ENCODE data around the gene DYNC1LI1. TPM values are rescaled to one million over a fixed set of nuclear protein-coding genes. Genes with fewer than 3 reads are reported as not detected.

The DYNC1LI1 gene
- total and polyA plus RNA-seq, 9 of the 15 experiments (the other 6 are each of a cell fraction or from before 2014, with no cell fraction given), result 21.0 to 85.4 (median 61.3) TPM

DNA sequence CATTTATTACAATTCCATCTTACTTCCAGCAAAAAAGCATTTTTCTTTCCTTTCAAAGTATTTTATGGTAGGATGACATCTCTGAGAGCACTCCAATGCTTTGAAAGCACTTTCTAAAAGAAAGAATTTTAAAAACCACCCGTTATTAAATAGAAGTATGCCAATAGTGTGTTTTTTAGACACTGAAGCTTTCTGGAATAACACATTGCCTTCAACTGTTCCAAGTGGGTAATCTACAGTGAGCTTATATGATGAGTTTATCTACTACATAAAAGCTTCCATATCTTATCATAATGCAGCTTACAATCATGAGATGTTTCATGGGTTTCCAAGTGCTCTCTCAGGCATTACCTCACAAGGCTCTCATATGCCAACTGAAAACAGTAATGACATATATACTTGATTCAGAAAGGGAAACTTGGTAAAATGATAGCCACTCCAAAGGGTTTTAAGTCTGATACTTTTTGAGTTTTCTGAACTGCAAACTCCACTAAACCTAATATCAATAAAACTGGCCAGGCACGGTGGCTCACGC, 82.1 kb downstream of the DYNC1LI1 start:
- H3K36me3 ChIP-seq (ENCODE audit: control insufficient read depth, insufficient read depth, low read length), result peaks cover 34% of the 10 kb centered on the region
- POLR2A ChIA-PET, result no interaction called here
- no peak for ATAC-seq

More for the DNA sequence above, 82.1 kb downstream of the DYNC1LI1 start:
- Histone ChIP-seq H4K20me1 (replicated peaks; ENCODE audit: control insufficient read depth, insufficient read depth, low read length) (no peaks in the 10 kb centered on the region; the same call in 1 of the 2 replicates), H3K4me2 (ENCODE audit: insufficient read depth, low read length) (no peak overlapping the region), H3K9me3 (replicated peaks; ENCODE audit: control insufficient read depth, insufficient read depth, low read depth, low read length) (no peaks in the 10 kb centered on the region), H3K4me1 (replicated peaks in 1 of 2; ENCODE audit: control insufficient read depth in 2 of 2, insufficient read depth in 2 of 2, low read length in 2 of 2) (peaks cover 3 to 5% of the 10 kb centered on the region in 2 experiments; a peak in 4 of 5 replicates), H3K27ac (ENCODE audit: extremely low read depth, low read depth, low read length) (no peak overlapping the region), H2AFZ (ENCODE audit: low read depth, low read length) (no peak overlapping the region), H3K9ac (ENCODE audit: insufficient read depth in 1 of 2, low read depth in 2 of 2, low read length in 2 of 2) (no peak overlapping the region), H3K9me1 (ENCODE audit: control insufficient read depth, insufficient read depth, low read length) (no peaks in the 10 kb centered on the region), H3K4me3 (no peak overlapping the region), H3K27me3 (ENCODE audit: control insufficient read depth in 2 of 2, insufficient read depth in 2 of 2, low read length in 2 of 2) (no peaks in the 10 kb centered on the region), H3K79me2 (ENCODE audit: control insufficient read depth, insufficient read depth, low read length) (no peaks in the 10 kb centered on the region)
- CTCF ChIA-PET (ENCODE audit: low intra/inter-chr PET ratio), result no interaction called here
- TF ChIP-seq EP300 (IDR thresholded peaks at IDR 0.05; ENCODE audit: low read length) (no peak), THRB (CRISPR knock-in tag; conservative IDR thresholded peaks at IDR 0.05) (no peak), BRF1 (IDR thresholded peaks at IDR 0.05; ENCODE audit: borderline replicate concordance, extremely low read depth, insufficient read length) (no peak), BCOR (IDR thresholded peaks at IDR 0.05) (no peak)
- FAIRE-seq (no peak), DNase-seq (ENCODE audit: extremely low read depth in 1 of 4, low spot score in 3 of 4) (no peak)
- 89% methylated on average over 3 of the region's 3 CpGs for WGBS (ENCODE audit: insufficient coverage, low coverage, missing lambda C conversion rate)
- in situ Hi-C loops (cut with MboI) (no loop called here), intact Hi-C loops (cut with micrococcal nuclease) (no loop called here)
- no TSS peak for BruUV-seq (replicated peaks)

Data from K562 (cell line).